GM23338 (cell line): ENCODE results near the gene CENPT.

Source experiments
- CREB1 ChIP-seq: fragments of 250-450 bp; sonication (Bioruptor Pico); IDR thresholded peaks from 2 replicates; pipeline ENCODE4 v1.5.0; 2020; ENCODE audit warnings: low read depth, mild to moderate bottlenecking, moderate library complexity
- TF ChIP-seq, protein P1 (sequence below), 2 experiments: fragments of 200-600 bp in 1 of 2; sonication (generic) in 1 of 2; conservative IDR thresholded peaks; 2 replicates each; pipeline versions ENCODE4 v1.5.1 to v1.6.1; 2016 to 2017; ENCODE audit warnings: antibody characterized with exemption in 2 of 2, low read depth in 2 of 2, mild to moderate bottlenecking in 2 of 2, moderate library complexity in 1 of 2
- TF ChIP-seq, protein P2 (sequence below): IDR thresholded peaks from one replicate; pipeline ENCODE4 v1.6.1; 2018; ENCODE audit warnings: antibody characterized with exemption; ENCODE audit not compliant: unreplicated experiment

DNA sequence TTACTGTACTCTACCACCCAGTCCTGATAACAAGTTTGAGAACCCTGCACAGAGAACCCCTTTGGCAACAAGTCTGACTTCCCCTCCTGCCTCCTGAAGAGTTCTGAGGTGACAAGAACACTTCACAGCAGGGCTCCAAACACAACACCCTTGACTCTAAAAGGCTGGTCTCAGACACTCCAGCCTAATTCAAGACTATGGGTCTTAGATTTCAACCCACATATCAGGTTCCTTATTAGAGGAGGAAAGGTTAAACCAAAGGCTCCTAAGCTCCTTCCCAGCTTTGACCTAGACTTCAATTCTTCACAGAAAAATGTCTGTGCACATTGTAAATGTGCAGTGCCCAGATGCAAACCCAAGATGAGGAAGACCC, 64.2 kb downstream of the CENPT start:
- TF ChIP-seq, protein P1, sequence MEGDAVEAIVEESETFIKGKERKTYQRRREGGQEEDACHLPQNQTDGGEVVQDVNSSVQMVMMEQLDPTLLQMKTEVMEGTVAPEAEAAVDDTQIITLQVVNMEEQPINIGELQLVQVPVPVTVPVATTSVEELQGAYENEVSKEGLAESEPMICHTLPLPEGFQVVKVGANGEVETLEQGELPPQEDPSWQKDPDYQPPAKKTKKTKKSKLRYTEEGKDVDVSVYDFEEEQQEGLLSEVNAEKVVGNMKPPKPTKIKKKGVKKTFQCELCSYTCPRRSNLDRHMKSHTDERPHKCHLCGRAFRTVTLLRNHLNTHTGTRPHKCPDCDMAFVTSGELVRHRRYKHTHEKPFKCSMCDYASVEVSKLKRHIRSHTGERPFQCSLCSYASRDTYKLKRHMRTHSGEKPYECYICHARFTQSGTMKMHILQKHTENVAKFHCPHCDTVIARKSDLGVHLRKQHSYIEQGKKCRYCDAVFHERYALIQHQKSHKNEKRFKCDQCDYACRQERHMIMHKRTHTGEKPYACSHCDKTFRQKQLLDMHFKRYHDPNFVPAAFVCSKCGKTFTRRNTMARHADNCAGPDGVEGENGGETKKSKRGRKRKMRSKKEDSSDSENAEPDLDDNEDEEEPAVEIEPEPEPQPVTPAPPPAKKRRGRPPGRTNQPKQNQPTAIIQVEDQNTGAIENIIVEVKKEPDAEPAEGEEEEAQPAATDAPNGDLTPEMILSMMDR (conservative IDR thresholded peaks at IDR 0.05; ENCODE audit: low read depth in 2 of 2), result no peak
- TF ChIP-seq CREB1 (CRISPR knock-in tag), result no peak
- TF ChIP-seq, protein P2, sequence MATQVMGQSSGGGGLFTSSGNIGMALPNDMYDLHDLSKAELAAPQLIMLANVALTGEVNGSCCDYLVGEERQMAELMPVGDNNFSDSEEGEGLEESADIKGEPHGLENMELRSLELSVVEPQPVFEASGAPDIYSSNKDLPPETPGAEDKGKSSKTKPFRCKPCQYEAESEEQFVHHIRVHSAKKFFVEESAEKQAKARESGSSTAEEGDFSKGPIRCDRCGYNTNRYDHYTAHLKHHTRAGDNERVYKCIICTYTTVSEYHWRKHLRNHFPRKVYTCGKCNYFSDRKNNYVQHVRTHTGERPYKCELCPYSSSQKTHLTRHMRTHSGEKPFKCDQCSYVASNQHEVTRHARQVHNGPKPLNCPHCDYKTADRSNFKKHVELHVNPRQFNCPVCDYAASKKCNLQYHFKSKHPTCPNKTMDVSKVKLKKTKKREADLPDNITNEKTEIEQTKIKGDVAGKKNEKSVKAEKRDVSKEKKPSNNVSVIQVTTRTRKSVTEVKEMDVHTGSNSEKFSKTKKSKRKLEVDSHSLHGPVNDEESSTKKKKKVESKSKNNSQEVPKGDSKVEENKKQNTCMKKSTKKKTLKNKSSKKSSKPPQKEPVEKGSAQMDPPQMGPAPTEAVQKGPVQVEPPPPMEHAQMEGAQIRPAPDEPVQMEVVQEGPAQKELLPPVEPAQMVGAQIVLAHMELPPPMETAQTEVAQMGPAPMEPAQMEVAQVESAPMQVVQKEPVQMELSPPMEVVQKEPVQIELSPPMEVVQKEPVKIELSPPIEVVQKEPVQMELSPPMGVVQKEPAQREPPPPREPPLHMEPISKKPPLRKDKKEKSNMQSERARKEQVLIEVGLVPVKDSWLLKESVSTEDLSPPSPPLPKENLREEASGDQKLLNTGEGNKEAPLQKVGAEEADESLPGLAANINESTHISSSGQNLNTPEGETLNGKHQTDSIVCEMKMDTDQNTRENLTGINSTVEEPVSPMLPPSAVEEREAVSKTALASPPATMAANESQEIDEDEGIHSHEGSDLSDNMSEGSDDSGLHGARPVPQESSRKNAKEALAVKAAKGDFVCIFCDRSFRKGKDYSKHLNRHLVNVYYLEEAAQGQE, result no peak
